ENCODE data around the gene ELP5.

GRCh38 chr17:7204828-7205461 lies 47.1 kb upstream of the ELP5 start:
- TF ChIP-seq CTCF (IDR thresholded peaks at IDR 0.05) (no peak), POLR2A (IDR thresholded peaks at IDR 0.05) (peak in 1 of 2 donors; percentile 56)
